ENCODE data around the gene CENPVL1.
"Not testable (repeated sequence)": the region's sequence is repeated elsewhere in the genome, so short reads cannot be mapped to it uniquely, and the experiment has no call there.

CENPVL1 gene

GRCh38 chrX:51694254-51694653, 16.1 kb upstream of the CENPVL1 start:
- ATAC-seq = no peak
- no peak for TF ChIP-seq ZNF565 (CRISPR knock-in tag; conservative IDR thresholded peaks at IDR 0.05; ENCODE audit: low read depth)
- TF ChIP-seq, protein P1, sequence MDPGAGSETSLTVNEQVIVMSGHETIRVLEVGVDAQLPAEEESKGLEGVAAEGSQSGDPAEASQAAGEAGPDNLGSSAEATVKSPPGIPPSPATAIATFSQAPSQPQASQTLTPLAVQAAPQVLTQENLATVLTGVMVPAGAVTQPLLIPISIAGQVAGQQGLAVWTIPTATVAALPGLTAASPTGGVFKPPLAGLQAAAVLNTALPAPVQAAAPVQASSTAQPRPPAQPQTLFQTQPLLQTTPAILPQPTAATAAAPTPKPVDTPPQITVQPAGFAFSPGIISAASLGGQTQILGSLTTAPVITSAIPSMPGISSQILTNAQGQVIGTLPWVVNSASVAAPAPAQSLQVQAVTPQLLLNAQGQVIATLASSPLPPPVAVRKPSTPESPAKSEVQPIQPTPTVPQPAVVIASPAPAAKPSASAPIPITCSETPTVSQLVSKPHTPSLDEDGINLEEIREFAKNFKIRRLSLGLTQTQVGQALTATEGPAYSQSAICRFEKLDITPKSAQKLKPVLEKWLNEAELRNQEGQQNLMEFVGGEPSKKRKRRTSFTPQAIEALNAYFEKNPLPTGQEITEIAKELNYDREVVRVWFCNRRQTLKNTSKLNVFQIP (CRISPR knock-in tag; IDR thresholded peaks at IDR 0.05; ENCODE audit: borderline replicate concordance, low read depth) = no peak
- no peak for TF ChIP-seq BACH2 (CRISPR knock-in tag; IDR thresholded peaks at IDR 0.05; ENCODE audit: borderline replicate concordance)
- TF ChIP-seq TOX (CRISPR knock-in tag; IDR thresholded peaks at IDR 0.05; ENCODE audit: borderline replicate concordance) = no peak
- no peak for TF ChIP-seq TSHZ2 (CRISPR knock-in tag; IDR thresholded peaks at IDR 0.05)
- TF ChIP-seq RARB (CRISPR knock-in tag; IDR thresholded peaks at IDR 0.05) = no peak
- TF ChIP-seq ZNF70 (CRISPR knock-in tag; IDR thresholded peaks at IDR 0.05) = no peak
- no peak for TF ChIP-seq PPARA (CRISPR knock-in tag; IDR thresholded peaks at IDR 0.05; ENCODE audit: borderline replicate concordance)
- no peak for TF ChIP-seq GLIS3 (CRISPR knock-in tag; IDR thresholded peaks at IDR 0.05)
- no peak for TF ChIP-seq TCF4 (CRISPR knock-in tag; IDR thresholded peaks at IDR 0.05; ENCODE audit: borderline replicate concordance)
- no peak for TF ChIP-seq OSR1 (CRISPR knock-in tag; IDR thresholded peaks at IDR 0.05)
- no peak for TF ChIP-seq ISL1 (CRISPR knock-in tag; IDR thresholded peaks at IDR 0.05)
- no peak for TF ChIP-seq ZNF8 (CRISPR knock-in tag; IDR thresholded peaks at IDR 0.05)
- no peak for TF ChIP-seq ZFP30 (CRISPR knock-in tag; IDR thresholded peaks at IDR 0.05)
- no peak for TF ChIP-seq CSRNP3 (CRISPR knock-in tag; IDR thresholded peaks at IDR 0.05)

GRCh38 chrX:51697397-51697796, 12.9 kb upstream of the CENPVL1 start:
- ATAC-seq = no peak
- TF ChIP-seq TOX (CRISPR knock-in tag; IDR thresholded peaks at IDR 0.05; ENCODE audit: borderline replicate concordance) = no peak
- no peak for TF ChIP-seq TSHZ2 (CRISPR knock-in tag; IDR thresholded peaks at IDR 0.05)
- no peak for TF ChIP-seq CREB5 (CRISPR knock-in tag; IDR thresholded peaks at IDR 0.05; ENCODE audit: low read depth)
- TF ChIP-seq ZFP30 (CRISPR knock-in tag; IDR thresholded peaks at IDR 0.05) = no peak
- TF ChIP-seq ZC3H10 (CRISPR knock-in tag; IDR thresholded peaks at IDR 0.05) = no peak
- TF ChIP-seq SNAI2 (CRISPR knock-in tag; IDR thresholded peaks at IDR 0.05) = no peak
- TF ChIP-seq, protein P2, sequence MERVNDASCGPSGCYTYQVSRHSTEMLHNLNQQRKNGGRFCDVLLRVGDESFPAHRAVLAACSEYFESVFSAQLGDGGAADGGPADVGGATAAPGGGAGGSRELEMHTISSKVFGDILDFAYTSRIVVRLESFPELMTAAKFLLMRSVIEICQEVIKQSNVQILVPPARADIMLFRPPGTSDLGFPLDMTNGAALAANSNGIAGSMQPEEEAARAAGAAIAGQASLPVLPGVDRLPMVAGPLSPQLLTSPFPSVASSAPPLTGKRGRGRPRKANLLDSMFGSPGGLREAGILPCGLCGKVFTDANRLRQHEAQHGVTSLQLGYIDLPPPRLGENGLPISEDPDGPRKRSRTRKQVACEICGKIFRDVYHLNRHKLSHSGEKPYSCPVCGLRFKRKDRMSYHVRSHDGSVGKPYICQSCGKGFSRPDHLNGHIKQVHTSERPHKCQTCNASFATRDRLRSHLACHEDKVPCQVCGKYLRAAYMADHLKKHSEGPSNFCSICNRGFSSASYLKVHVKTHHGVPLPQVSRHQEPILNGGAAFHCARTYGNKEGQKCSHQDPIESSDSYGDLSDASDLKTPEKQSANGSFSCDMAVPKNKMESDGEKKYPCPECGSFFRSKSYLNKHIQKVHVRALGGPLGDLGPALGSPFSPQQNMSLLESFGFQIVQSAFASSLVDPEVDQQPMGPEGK (CRISPR knock-in tag; IDR thresholded peaks at IDR 0.05; ENCODE audit: borderline replicate concordance) = no peak

DNA sequence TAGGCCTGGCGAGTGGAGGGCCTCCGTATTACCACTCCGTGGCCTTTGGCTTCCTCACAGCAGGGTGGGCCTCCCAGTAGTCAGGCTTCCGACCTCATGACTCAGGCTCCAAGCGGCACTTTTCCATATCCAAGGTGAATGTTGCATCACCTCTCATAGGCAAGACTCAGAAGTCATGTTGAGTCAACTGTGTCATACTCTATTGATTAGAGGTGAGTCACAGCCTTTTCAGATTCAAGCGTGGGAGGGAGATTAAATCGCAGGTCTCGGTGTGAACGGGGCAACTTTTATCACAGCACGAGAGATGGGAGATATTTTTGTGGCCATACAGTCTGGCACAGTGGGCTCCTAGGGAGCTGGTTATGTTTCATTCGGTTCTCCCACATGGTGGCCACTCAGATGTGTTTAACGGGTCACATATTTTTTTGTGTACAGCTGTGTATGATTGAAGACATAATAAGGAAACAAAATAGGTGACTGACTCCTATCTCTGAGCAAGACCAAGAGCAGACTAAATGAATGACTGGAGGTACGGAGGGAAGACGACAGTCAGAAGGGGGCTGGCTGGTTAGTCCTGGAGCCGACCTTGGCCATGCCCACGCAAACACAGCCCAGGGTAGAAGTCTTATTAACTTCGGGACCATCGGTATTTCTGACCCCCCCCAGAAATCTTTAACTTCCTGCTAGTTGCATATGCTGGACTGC, 2.8 kb downstream of the CENPVL1 start:
- not testable (repeated sequence) for ATAC-seq

All from SK-N-SH treated with all-trans-retinoic acid at 6 μM for 48 hours (cell line).